Mucosa of gallbladder (tissue), 1 donor: Measurements from ENCODE around the gene ZNF569. TPM values are rescaled to one million over a fixed set of nuclear protein-coding genes. Genes with fewer than 3 reads are reported as not detected.
A peak's percentile ranks its signal among the peaks of the same experiment; 100 is the strongest.
"Not testable (repeated sequence)": the region's sequence is repeated elsewhere in the genome, so short reads cannot be mapped to it uniquely, and the experiment has no call there.

ENCODE experiments used
- DNase-seq: peaks from one replicate; pipeline ENCODE4 v3.0.0-alpha.2; 2020; ENCODE audit warnings: low spot score
- total RNA-seq: library from RNA; stranded (reverse); gene quantifications from one replicate; pipeline ENCODE4 v1.2.1, GENCODE V29; 2021
- donor health status: DM: no; HTN: no; CAD: no.

Gene ZNF569
- 7.0 TPM for total RNA-seq

DNA sequence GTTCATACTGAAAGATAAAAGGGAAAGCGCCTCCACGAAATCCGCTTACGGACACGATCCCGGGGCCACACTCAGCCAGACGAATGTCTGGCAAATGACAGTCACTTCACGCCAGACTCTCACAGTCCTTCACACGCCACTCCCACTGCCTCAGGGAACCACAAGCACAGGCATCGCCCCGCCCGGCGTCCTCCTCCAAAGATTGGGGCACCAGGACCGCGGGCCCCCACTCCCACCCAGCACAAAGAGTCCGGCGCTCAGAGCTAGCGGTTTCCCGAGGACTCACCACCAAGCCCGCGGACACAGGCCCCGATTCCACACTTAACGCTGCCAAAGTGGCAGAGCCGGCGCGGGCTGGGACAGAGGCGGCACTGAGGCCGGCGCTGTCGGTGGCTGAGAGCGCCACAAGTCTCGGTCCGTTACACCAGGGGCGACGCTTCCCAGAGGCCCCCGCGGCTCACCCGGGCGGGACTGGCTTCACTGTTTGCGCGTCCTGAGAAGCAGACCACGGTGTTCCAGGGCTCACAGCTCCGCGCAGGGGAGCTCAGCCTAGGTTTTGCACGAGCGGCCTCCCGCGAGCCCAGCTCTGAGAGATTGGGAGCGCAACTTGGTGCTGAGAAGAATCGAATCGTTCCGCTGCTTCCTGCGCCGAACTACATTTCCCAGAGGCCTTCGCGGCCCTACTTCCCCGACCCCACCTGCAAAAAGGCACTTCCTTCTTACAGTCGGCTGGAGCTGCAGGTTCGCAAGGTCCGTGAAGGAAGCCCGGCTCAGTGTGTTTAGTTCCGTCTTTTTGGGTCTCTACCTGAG lies at the start of gene ZNF569:
Gene ZNF569, minus strand, starts transcription at position 647 of the 810 bp plus-strand sequence. CDS start 22,523 bp downstream, outside the sequence.
- peak; percentile 95 for DNase-seq

GRCh38 chr19:37513397-37513796 lies 46.2 kb upstream of the ZNF569 start:
- no peak for DNase-seq

DNA sequence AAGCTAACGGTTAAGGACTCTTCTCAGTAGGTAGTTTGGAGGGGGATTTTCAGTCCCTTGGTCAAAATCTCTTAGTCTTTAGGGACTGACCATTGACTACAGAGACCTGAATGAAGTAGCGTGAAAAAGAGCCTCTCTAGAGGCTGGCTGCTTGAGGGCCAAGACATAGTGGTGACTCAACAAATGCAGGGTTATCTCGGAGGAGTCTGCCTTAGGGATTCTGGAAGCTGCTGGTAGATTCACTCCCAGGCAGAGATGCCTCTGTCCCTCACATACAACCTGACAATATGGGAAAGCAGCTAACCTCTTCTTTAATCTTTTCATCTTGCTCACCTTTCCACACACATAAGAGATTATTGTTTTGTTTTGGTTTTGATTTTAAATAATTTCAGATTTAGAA lies 44.6 kb upstream of the ZNF569 start:
- DNase-seq = no peak

DNA sequence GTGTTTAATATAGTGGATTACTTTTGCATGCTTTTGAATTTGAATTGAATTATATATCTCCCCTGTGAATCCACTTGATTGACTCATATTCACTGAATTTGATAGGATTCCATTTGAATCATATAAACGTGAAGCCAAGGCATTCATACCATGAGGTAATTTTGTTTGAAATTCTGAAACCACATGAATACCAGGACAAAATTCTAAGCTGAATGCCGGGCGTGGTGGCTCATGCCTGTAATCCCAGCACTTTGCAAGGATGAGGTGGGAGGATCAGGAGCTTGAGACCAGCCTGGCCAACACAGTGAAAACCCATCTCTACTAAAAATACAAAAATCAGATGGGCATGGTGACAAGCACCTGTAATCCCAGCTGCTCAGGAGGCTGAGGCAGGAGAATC lies 43.9 kb upstream of the ZNF569 start:
- no peak for DNase-seq

- DNase-seq = no peak
Measured at GRCh38 chr19:37507167-37507464, 39.9 kb upstream of the ZNF569 start.

DNA sequence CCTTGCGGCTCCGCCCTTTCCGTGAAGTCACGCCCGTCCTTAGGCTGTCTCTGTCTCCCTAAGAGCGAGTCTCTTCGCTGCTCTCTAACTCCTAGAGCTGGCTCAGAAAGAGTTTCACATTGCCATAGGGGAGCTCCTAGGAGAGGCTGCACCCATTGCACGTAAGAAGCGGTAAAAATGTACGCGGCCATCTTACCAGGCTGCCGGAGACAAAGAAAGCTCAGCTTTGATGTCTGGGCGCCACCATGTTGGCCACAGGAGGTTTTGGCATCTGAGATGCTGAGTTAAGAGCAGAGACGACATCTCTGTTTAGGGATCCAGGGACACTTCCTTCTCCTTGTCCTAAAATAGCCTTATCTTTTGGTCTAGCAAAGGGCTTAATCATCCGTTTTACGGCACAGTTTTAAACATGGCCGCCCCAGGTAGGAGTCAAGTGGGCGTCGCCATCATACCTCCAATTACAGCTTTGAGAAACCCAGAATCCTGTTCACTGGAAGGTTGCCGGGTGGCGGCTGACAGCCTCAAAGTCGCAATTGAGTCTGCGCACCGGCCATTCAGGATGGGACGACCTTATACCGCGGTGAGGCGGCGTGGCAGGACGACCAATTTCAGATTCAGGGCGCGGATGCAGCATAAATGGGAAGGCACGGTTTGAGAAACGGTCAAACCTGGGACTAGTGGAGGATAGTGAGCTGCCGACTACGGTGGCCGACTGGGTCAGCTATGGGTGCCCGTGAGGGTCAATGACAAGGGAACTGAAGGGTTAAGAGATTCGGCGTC lies 39.3 kb upstream of the ZNF569 start, which contains the start of gene ZNF793:
Gene ZNF793, plus strand, starts transcription at position 553 of the 780 bp plus-strand sequence. CDS start 16,501 bp downstream, outside the sequence.
- DNase-seq = peak; percentile 82

- no peak for DNase-seq
Measured at GRCh38 chr19:37505958-37506386, 38.7 kb upstream of the ZNF569 start.

- DNase-seq = no peak
Measured at GRCh38 chr19:37492213-37492612, 25.0 kb upstream of the ZNF569 start.

DNA sequence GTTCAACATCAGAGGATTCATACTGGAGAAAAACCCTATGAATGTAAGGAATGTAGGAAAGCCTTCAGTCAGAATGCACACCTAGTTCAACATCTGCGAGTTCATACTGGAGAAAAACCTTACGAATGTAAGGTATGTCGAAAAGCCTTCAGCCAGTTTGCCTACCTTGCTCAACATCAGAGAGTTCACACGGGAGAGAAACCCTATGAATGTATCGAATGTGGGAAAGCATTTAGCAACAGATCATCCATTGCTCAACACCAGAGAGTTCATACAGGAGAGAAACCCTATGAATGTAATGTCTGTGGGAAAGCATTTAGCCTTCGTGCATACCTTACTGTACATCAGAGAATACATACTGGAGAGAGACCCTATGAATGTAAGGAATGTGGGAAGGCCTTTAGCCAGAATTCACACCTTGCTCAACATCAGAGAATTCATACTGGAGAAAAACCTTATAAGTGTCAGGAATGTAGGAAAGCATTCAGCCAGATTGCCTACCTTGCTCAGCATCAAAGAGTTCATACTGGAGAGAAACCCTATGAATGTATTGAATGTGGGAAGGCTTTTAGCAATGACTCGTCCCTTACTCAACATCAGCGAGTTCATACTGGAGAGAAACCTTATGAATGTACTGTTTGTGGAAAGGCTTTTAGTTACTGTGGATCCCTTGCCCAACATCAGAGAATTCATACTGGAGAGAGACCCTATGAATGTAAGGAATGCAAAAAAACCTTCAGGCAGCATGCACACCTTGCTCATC lies 17.3 kb upstream of the ZNF569 start:
- no peak for DNase-seq

- DNase-seq = no peak
Measured at GRCh38 chr19:37472165-37472564, 4.9 kb upstream of the ZNF569 start.

DNA sequence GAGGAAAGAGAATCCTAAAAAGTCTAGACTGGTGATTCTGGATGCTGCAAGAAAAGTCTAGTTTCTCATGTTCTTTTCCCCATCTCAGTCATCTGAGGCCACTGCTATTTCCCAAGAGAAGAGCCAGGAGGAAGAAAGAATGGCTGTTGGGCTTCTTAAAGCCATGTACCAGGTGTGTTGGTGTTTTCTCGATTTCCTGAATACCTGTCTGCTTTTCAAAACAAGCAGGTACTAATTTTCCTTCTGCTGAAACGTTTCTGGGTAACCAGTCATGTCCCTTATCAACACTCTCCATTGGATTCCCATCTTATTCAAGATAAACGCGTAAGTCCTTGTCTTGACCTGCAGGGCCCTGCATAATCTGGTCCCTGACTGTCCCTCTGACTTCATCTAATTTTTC lies 3.0 kb upstream of the ZNF569 start:
- no peak for DNase-seq

- peak; percentile 90 for DNase-seq
Measured at GRCh38 chr19:37468961-37469777, 1.9 kb upstream of the ZNF569 start, which contains the start of gene ZNF570. ZNF570 (plus strand) TSS chr19:37469356; CDS start chr19:37470355, 999 bp downstream.

DNA sequence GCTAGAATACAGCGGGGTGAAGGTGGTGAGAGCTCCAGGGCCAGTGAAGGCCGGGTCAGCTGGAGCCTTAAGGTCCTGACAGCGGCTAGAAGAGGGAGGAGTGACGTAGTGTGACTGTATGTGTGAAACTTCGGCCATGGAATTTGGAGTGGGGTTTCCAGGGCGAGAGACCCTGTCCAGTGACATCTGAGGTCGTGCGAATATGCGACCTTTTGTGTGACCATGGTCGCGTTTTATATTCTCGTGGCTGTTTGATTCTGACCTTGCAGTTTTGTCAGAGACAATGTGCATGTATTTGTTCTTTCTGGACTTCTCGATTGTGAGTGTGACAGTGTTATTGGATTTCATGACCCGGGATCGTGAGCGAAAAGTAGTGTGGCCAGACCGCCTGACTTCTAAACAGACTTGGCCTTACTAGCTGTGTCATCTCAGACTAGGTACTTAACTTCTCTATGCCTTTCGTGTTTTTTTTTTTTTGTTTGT lies 405 bp upstream of the ZNF569 start:
- DNase-seq = no peak

GRCh38 chr19:37466277-37466797 lies 907 bp downstream of the ZNF569 start:
- DNase-seq = no peak

DNA sequence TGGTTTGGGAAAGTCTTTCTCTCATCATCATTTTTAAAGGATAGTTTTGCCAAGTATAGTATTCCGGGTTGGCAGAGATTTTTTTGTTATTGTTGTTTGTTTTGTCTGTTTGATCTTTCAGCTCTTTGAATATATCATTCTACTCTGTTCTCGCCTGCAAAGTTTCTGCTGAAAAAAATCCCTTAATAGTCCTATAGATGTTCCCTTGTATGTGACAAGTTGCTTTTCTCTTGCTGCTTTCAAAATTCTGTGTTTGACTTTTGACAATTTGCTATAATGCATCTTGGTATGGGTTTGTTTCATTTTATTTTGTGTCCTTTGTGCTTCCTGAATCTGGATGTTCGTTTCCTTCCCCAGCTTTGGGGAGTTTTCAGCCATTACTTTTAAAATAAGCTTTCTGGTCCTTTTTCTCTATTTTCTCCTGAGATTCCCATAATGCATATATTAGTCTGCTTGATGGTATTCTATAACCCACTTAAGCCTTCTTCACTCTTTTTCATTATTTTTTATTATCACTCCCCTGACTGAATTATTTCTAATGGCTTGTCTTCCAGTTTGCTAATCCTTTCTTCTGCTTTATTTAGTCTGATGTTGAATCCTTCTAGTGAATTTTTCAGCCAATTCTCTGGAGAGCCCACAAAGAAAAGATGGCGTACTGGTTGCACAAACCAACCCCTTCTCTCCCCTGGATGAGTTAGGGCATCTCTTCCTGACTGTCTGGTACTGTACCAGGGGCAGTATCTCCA lies 14.6 kb downstream of the ZNF569 start:
- DNase-seq = no peak

GRCh38 chr19:37413313-37414084 lies 53.7 kb downstream of the ZNF569 start:
- DNase-seq = no peak

DNA sequence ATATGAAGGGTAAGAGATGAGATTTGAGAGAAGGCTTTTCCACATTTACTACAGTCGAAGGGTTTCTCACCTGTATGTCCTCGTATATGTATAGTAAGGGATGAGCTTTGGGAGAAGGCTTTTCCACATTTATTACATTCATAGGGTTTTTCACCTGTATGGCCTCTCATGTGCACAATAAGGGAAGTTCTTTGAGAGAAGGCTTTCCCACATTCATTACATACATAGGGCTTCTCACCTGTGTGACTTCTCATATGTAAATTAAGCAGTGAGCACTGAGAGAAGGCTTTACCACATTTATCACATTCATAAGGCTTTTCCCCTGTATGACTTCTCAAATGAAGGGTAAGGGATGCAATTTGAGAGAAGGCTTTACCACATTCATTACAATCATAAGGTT lies 54.5 kb downstream of the ZNF569 start:
- DNase-seq = no peak

GRCh38 chr19:37406140-37406846 lies 61.0 kb downstream of the ZNF569 start:
- not testable (repeated sequence) for DNase-seq

GRCh38 chr19:37403403-37403802 lies 63.8 kb downstream of the ZNF569 start:
- no peak for DNase-seq
